Liver (tissue), 3 donors: ENCODE data around the gene BPIFA2.

ENCODE experiments used
- CTCF ChIP-seq: fragments of 150-350 bp; IDR thresholded peaks from 2 replicates; pipeline ENCODE4 v1.5.1; 2017; ENCODE audit warnings: improper control_type of control experiment, low read depth, low read length; ENCODE audit not compliant: missing input control
- EGR1 ChIP-seq, 2 donors: IDR thresholded peaks; 2 replicates each; pipeline ENCODE4 v1.6.1; 2016 to 2018; ENCODE audit warnings: antibody characterized with exemption in 2 of 2, low read depth in 2 of 2
- FOXA2 ChIP-seq: IDR thresholded peaks from 2 replicates; pipeline ENCODE4 v1.6.1; 2016; ENCODE audit warnings: antibody characterized with exemption
- HNF4A ChIP-seq, 2 donors: conservative IDR thresholded peaks; 2 replicates each; pipeline ENCODE4 v1.6.1; 2016; ENCODE audit warnings: antibody characterized with exemption in 2 of 2, mild to moderate bottlenecking in 2 of 2
- JUND ChIP-seq, 2 donors: IDR thresholded peaks; 2 replicates each; pipeline ENCODE4 v1.6.1; 2016; ENCODE audit warnings: antibody characterized with exemption in 2 of 2
- MAX ChIP-seq: IDR thresholded peaks from 2 replicates; pipeline ENCODE4 v1.6.1; 2016; ENCODE audit warnings: antibody characterized with exemption
- NR2F2 ChIP-seq: IDR thresholded peaks from 2 replicates; pipeline ENCODE4 v1.6.1; 2016; ENCODE audit warnings: antibody characterized with exemption
- RAD21 ChIP-seq, 2 donors: IDR thresholded peaks; 2 replicates each; pipeline ENCODE4 v1.6.1; 2016; ENCODE audit warnings: antibody characterized with exemption in 2 of 2, mild to moderate bottlenecking in 2 of 2
- REST ChIP-seq: IDR thresholded peaks from 2 replicates; pipeline ENCODE4 v1.6.1; 2016; ENCODE audit warnings: antibody characterized with exemption, mild to moderate bottlenecking
- RXRA ChIP-seq, 2 donors: IDR thresholded peaks; 2 replicates each; pipeline ENCODE4 v1.6.1; 2017 to 2018; ENCODE audit warnings: antibody characterized with exemption in 2 of 2, mild to moderate bottlenecking in 1 of 2
- SP1 ChIP-seq: IDR thresholded peaks from 2 replicates; pipeline ENCODE4 v1.6.1; 2018; ENCODE audit warnings: antibody characterized with exemption, mild to moderate bottlenecking
- TAF1 ChIP-seq: conservative IDR thresholded peaks from 2 replicates; pipeline ENCODE4 v1.6.1; 2016; ENCODE audit warnings: antibody characterized with exemption, mild to moderate bottlenecking
- YY1 ChIP-seq: IDR thresholded peaks from 2 replicates; pipeline ENCODE4 v1.6.1; 2016; ENCODE audit warnings: antibody characterized with exemption, mild to moderate bottlenecking
- donor health status: healthy.
- donor health status: healthy.

DNA sequence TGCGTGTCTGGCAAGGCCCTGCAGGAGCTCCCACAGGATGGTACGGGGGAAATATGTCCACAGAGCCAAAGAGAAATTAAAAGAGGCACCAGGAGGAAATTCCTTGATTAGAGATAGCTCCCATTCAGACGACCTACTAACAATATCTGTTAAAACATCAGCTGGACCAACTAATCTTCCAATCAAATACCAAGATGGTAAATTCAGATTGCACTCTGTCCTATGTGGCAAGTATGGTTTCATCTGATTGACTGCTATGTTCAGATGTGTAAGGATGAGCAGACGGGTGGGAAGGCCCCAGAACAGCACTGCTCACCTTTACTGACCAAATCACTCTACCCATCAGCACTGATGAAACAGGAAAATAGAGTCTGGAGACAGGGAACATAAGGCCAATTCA is 19.5 kb downstream of the BPIFA2 start:
- TF ChIP-seq MAX (no peak), CTCF (no peak), TAF1 (no peak), REST (no peak), HNF4A (conservative IDR thresholded peaks at IDR 0.05) (no peak), YY1 (no peak), JUND (IDR thresholded peaks at IDR 0.05) (no peak), EGR1 (IDR thresholded peaks at IDR 0.05; ENCODE audit: low read depth in 2 of 2) (no peak), NR2F2 (no peak), FOXA2 (no peak), SP1 (no peak), RAD21 (IDR thresholded peaks at IDR 0.05) (no peak), RXRA (IDR thresholded peaks at IDR 0.05) (no peak)
